SKM-1 treated with dmso at 0.1 percent for 144 hours (cell line): ENCODE measurements around the gene ETHE1.
A peak's percentile ranks its signal among the peaks of the same experiment; 100 is the strongest.

Source experiments
- DNase-seq: peaks from one replicate; lab custom pipeline; 2025; ENCODE audit not compliant: unreplicated experiment; lab: John Stamatoyannopoulos, UW

ETHE1 gene, protein sequence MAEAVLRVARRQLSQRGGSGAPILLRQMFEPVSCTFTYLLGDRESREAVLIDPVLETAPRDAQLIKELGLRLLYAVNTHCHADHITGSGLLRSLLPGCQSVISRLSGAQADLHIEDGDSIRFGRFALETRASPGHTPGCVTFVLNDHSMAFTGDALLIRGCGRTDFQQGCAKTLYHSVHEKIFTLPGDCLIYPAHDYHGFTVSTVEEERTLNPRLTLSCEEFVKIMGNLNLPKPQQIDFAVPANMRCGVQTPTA

DNA sequence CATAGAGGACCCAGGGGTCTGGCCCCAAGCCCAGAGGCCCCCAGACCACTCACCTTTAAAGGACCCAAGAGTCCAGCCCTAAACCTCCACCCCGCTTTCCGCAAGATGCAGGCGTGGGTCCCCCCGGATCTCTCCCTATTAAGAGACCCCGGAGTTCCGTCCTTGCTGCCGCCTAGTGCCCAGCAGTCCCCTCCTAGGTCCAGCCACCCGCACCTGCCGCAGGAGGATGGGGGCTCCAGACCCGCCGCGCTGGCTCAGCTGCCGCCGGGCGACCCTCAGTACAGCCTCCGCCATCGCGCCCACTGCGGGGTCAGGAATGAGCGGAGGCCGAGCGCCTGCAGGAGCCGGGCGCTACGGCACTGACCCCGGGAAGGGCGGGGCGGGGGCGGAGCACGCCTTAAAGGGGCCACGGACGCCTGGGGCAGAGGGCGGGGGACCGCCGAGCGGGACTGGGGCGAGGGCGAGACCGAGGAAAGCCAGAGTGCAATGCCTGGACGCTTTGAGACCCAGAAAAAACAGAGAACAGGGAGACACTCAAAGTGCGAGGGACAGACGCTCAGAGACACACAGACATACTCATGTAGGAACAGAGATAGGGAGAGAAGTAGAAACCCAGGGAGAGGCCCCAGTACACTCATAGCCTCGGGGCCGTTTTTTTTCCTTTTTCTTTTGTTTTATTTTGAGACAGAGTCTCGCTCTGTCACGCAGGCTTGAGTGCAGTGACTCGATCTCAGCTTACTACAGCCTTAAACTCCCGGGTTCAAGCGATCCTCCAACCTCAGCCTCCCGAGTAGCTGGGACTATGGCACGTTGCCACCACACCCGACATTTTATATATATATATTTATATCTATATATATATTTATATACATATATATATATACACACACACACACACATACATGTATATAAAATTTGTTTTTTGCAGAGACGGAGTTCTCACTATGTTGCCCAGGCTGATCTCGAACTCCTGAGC lies at the start of gene ETHE1:
ETHE1 (minus strand) TSS at position 318 of the 976 bp plus-strand sequence; CDS start at position 294, 24 bp downstream.
- DNase-seq = peak; percentile 14

DNA sequence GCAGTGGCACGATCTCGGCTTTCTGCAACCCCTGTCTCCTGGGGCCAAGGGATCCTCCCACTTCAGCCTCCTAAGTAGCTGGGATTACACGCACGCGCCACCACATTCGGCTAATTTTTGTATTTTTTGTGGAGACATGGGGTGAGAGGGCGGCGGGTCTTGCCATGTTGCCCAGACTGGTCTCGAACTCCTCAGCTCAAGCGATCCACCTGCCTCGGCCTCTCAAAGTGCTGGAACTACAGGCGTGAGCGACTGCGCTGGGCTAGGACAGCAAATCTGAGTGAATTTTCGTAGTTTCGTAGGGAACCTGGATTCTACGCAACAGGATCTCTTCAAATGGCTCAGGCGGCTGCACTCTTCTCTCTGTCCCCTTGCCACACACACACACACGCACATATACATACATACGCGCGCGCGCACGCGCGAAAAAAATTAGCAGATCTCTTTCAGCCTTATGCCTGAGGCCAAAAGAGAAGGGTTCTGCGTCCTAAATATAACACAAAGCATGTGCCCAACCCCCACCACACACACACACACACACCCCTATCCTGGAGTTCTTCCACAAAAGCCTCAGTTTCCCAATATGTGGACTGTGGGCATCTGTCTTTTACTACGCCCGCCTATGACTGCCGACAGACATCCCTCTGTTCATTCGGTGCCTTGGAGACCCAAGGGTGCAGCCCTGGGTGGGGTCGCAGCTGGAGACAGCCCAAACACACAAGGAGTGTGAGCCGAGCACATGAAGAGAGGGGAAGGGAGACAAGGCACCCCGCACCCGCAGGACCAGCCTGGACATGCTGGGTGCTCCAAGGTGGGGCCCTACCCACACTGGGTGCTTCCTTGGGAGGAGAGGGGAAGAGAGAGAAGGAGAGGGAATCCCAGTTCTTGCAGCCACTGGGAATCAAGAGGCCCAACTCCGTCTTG lies 49.2 kb upstream of the ETHE1 start:
- DNase-seq = no peak

- peak; percentile 91 for DNase-seq
These were observed 48.4 kb upstream of the ETHE1 start, which contains the start of the genes PINLYP and XRCC1 for GRCh38 chr19:43575156-43575950. Gene PINLYP, plus strand, starts transcription at chr19:43575801. Its CDS starts 1,391 bp downstream, at chr19:43577192. Gene XRCC1, minus strand, starts transcription at chr19:43575527. Its CDS starts 69 bp downstream, at chr19:43575458.

DNA sequence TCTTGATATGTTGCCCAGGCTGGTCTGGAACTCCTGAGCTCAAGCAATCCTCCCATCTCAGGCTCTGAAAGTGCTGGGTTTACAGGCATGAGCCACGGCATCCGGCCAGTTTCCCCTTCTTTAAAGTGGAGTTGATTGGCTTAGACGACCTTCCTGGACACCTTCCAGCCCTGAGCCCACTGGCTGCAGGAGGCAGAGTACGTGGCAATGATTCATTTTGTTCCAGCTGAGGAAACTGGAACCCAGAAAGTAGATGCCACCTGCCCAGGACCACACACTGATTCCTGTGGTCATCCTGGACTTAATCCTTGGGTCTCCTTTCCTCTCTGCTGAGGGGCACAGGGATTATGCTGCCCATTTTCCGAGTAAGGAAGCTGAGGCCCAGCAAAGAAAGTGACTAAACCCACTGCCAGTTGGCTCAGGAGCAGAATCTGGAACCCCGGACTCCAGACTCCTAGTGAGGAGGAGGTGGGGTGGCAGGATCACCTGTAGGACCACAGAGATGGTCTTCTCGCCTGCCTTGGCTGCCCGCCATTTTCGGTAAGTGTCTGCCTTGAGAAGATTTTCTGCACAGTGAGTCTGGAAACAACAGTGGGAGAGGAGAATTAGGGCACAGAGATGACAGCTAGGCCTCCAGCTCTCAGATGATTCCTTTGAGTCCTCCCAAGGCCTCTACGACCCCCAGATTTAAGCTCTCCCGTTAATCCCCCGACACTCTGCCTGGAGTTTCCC lies 47.6 kb upstream of the ETHE1 start:
- no peak for DNase-seq

GRCh38 chr19:43572171-43572588 lies 45.2 kb upstream of the ETHE1 start:
- no peak for DNase-seq

GRCh38 chr19:43570174-43570791 lies 43.3 kb upstream of the ETHE1 start:
- no peak for DNase-seq

DNA sequence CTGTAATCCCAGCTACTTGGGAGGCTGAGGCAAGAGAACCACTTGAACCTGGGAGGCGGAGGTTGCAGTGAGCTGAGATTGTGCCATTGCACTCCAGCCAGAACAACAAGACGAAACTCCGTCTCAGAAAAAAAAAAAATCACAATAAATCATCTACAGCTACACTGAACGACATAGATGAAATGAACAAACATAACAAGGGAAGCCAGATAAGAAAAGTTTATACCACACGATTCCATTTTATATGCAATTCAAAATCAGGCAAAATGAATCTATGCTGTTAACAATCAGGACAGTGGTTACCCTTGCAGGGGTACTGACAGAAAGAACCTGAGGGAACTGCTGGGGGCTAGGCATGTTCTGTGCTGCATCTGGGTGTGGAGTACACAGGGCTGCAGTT lies 42.7 kb upstream of the ETHE1 start:
- DNase-seq = no peak

- DNase-seq = no peak
These were observed 37.8 kb upstream of the ETHE1 start for GRCh38 chr19:43564800-43565199.

GRCh38 chr19:43563816-43564457 lies 36.9 kb upstream of the ETHE1 start:
- no peak for DNase-seq

DNA sequence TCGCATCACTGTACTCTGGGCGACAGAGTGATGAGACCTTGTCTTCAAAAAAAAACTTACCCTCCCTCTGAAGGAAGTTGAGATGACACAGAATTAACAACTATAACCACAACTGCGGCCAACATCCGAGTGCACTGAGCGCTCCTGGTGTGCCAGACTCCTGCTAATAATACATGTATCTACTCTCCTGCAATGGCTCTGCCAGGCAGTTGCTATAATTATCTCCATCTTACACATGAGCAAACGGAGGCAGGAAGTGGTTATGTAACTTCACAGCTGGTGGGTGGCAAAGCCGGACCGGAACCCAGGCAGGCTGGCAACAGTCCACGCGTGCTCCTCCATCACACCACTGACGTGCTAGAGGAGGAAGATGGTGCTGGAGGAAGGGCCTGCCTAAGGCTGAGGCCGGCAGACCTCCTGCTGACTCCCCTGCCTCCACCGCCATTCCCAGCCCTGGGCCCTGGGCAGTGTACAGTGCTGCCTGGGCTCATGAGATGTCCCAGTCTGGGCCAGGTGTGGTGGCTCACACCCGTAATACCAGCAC lies 35.8 kb upstream of the ETHE1 start:
- DNase-seq = peak; percentile 94

DNA sequence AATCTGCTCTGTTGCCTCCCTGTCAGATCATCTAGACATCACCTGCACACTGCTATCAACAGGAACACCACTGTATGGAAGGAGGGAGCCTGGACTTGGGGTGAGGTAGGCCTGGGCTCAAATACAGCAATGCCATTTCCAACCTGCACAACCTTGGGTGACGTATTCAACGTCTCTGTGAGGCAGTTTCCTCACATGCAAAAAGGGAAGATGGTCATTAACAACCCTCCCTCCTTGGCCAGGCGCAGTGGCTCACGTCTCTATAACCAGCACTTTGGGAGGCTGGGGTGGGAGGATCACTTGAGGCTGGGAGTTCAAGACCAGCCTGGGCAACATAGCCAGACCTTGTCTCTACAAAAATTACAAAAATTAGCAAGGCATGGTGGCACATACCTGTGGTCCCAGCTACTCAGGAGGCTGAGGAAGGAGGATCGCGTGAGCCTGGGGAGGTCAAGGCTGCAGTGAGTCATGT lies 35.3 kb upstream of the ETHE1 start:
- DNase-seq = no peak

DNA sequence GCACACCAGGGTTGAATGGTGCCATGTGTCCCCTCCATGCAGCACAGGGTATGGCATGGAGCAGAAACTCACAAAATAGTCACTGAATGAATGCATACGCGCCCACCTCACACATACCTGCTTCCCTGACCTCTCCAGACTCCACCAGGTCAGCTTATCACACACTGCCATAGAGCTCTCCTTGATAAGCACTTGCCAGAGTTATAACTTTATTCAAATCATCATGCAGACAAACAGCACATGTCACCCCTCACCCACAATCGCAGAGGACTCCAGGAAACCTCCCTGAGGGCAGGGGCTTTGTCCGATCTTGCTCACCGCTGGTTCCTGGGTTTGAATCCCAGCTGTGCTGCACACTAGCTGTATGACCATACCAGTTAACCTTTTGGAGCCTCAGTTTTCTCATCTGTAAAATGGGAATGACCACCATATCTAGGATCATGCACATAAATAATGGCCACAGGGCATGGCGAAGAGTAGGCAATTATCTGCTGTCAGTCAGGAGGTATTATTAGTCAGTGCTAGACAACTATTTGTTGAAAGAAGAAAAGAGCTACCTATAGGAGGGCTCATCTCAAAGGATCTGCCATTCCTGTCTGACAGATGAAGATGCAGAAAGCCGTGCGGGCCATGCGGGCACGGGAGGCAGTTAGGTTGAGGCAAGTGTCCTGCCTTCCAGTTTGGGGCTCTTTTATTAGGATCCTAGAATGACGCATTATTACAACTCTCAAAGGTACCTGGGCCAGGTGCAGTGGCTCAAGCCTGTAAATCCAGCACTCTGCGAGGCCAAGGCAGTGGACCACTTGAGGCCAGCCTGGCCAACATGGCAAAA lies 34.4 kb upstream of the ETHE1 start:
- no peak for DNase-seq

DNA sequence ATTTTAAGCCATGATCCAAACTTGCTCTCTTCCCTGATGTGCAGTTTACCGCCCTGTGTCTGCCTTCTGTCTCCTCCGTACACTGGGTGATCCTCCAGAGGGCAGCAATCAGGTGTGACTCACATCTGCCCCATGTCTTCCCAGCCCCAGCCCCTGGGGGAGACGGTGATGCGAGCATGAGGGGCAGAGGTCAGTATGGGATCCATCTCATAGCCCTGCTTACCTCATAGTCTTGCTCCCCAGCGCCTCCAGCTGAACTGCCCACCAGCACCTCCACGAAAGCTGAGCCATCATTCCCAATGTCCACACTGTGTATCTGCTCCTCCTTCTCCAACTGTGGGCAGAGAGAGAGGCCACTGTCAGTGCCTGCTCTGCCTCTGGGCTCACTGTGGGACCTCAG lies 33.7 kb upstream of the ETHE1 start:
- no peak for DNase-seq

DNA sequence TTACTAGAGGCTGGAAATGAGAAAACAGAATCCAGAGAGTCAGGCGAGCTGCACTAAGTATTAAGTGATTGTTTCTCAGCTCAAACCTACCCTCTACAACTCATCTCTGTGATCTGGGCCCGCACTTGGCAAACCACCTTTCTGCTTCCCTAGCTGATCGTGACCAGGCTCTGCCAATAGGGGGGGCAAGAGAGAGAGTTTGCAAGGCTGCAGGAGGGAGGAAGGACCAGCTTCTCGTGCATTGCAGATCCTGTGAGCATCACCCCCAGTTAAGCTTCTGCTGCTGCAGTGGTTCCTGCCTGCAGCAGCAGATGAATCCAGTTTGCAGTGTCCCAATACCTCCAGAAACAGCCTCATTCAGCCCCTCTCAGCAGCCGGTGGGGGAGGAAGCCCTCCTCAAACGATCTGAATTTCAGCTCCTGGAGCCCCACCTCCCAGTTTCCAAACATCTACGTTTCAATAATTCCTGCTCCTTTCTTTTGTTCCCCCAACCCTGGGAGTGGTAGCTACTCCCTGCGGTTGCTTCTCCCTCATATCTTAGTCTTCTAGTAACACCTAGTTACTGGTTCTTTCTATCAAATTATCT lies 28.3 kb upstream of the ETHE1 start:
- DNase-seq = peak; percentile 20

DNA sequence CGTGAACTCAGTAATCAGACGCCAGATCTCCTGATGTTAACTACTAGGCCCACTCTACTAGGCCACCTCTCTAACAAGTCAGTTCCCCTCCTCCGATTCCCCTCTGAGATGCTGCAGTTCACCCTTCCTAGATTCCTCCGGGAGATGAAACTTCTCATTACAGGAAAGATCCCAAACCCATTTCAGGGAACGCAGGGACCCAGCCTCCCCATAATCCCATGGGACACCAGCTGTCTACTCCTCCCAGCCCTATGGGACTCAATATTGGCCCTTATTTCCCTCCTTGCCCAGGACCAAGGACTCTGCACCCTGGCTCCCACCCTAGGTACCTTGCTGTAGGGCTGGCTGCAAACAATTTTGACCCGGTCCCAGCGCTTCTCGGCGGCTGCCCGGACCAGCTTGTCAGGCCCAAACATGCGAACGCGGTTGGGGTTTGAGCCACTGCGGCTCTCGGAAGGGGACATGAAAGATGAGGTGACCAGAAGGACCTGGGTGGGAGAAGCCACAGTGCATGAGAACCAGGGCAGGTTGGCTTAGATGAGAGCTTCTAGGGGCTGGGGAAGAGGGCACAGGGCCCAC lies 27.4 kb upstream of the ETHE1 start:
- no peak for DNase-seq

- DNase-seq = no peak
These were observed 26.7 kb upstream of the ETHE1 start for GRCh38 chr19:43553656-43554055.
